Progenitor cell of endocrine pancreas (in vitro differentiated cells): ENCODE data around the gene SPATS2. TPM values are rescaled to one million over a fixed set of nuclear protein-coding genes. Genes with fewer than 3 reads are reported as not detected.

ENCODE experiments used
- DNase-seq: peaks from one replicate; pipeline ENCODE4 v3.0.0; 2021; ENCODE audit warnings: low spot score; ENCODE audit not compliant: unreplicated experiment
- H3K27ac Mint-ChIP-seq: 2 replicates; pipeline ENCODE4 v1.8.0; 2021; ENCODE audit warnings: mild to moderate bottlenecking, moderate library complexity, mixed read lengths
- H3K27me3 Mint-ChIP-seq: 2 replicates; pipeline ENCODE4 v1.8.0; 2021; ENCODE audit warnings: mixed read lengths
- H3K36me3 Mint-ChIP-seq: 2 replicates; pipeline ENCODE4 v1.8.0; 2022; ENCODE audit warnings: mixed read lengths; ENCODE audit not compliant: insufficient read depth
- H3K4me1 Mint-ChIP-seq: 2 replicates; pipeline ENCODE4 v1.8.0; 2021; ENCODE audit warnings: low read depth, mixed read lengths
- H3K4me3 Mint-ChIP-seq: 2 replicates; pipeline ENCODE4 v1.8.0; 2021; ENCODE audit warnings: low read depth, mild to moderate bottlenecking, moderate library complexity, mixed read lengths
- H3K9me3 Mint-ChIP-seq: 2 replicates; pipeline ENCODE4 v1.8.0; 2021; ENCODE audit warnings: low read depth, mixed read lengths
- total RNA-seq: library from RNA; stranded (reverse); gene quantifications from 2 replicates; pipeline ENCODE4 v1.2.1, GENCODE V29; 2021
- TF ChIP-seq, protein P1 (sequence below): fragments of 200-600 bp; sonication (generic); IDR thresholded peaks from one replicate; pipeline ENCODE4 v1.5.0; 2021; ENCODE audit warnings: antibody characterized with exemption, mild to moderate bottlenecking; ENCODE audit not compliant: unreplicated experiment

The SPATS2 gene
- total RNA-seq, 1 donor from 2014 or later: 84.4 TPM

DNA sequence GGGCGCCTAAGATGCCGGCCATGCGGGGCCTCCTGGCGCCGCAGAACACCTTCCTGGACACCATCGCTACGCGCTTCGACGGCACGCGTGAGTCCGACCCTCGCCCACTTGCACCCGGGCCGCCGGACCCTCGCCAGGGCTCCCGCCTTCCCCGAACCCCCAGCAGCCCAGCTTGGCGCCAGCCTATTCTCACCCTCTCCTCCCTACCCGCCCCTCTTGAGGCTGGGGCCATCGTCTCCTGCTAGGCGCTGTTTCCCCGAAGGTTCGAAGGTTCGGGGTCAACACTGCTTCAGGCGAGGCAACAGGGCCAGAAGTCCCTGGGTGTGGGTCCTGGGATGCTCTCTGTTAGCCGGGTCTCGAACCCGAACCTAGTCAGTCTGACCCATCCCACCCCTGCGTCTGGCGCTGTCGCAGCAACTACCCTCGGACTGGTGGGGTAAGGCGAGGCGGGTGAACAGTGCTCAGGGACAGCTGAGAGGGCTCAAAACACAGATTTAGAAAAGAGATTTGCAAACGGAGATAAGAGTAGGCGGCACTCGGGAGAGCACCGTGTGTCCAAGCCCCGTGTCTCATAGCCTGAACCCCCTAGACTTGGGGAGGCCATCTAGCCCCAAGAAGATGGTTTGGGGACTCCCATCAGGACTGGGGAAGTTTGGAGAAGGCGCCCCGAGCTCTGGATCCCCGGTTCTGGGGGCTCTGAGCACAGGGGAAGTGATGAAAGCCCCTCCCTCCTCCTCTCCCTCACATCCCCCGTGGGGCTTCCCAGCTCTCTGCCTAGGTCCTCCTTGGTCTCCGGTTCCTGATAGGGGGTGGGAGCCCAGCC is 172.4 kb downstream of the SPATS2 start:
- Mint-ChIP-seq H3K27me3 (peaks cover 69% of the 10 kb centered on the region), H3K4me3 (peak overlapping the region; percentile 70), H3K9me3 (no peaks in the 10 kb centered on the region), H3K4me1 (peaks cover 19% of the 10 kb centered on the region), H3K27ac (no peak overlapping the region), H3K36me3 (peaks cover 11% of the 10 kb centered on the region)
- TF ChIP-seq, protein P1, sequence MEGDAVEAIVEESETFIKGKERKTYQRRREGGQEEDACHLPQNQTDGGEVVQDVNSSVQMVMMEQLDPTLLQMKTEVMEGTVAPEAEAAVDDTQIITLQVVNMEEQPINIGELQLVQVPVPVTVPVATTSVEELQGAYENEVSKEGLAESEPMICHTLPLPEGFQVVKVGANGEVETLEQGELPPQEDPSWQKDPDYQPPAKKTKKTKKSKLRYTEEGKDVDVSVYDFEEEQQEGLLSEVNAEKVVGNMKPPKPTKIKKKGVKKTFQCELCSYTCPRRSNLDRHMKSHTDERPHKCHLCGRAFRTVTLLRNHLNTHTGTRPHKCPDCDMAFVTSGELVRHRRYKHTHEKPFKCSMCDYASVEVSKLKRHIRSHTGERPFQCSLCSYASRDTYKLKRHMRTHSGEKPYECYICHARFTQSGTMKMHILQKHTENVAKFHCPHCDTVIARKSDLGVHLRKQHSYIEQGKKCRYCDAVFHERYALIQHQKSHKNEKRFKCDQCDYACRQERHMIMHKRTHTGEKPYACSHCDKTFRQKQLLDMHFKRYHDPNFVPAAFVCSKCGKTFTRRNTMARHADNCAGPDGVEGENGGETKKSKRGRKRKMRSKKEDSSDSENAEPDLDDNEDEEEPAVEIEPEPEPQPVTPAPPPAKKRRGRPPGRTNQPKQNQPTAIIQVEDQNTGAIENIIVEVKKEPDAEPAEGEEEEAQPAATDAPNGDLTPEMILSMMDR: no peak
- DNase-seq: no peak

DNA sequence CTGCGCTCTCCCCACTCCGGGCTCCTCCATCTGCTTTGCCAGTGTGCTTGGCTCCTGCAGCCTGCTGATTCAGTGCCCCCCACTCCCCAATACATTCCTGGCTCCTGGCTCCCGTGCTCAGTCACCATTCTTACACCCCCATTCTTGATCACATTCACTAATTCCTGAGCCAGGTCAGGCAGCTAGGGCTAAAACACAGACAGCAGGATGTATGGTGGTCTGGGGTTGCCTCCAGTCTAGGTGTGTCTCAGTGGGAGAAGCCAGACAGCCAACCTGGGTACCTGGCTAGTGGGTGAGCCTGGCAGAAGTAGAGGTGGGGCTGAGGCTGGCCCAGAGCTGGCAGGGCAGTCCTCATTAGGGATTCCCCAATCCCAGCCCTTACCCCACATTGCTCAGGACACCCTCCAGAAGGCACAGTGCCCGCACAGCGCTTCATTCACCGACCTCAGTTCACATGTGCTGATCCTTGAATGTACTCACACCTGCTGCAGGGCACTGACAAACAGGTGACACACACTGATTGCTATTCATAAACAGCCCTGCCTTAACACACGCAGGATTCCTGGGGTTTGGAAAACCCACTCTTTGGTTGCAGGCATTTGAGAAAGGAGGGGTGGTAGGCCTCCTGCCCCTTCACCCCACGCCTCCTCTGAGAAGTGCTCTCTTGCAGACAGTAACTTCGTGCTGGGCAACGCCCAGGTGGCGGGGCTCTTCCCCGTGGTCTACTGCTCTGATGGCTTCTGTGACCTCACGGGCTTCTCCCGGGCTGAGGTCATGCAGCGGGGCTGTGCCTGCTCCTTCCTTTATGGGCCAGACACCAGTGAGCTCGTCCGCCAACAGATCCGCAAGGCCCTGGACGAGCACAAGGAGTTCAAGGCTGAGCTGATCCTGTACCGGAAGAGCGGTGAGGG is 173.2 kb downstream of the SPATS2 start:
- TF ChIP-seq, protein P1: no peak
- no peaks in the 10 kb centered on the region for H3K9me3 Mint-ChIP-seq

DNA sequence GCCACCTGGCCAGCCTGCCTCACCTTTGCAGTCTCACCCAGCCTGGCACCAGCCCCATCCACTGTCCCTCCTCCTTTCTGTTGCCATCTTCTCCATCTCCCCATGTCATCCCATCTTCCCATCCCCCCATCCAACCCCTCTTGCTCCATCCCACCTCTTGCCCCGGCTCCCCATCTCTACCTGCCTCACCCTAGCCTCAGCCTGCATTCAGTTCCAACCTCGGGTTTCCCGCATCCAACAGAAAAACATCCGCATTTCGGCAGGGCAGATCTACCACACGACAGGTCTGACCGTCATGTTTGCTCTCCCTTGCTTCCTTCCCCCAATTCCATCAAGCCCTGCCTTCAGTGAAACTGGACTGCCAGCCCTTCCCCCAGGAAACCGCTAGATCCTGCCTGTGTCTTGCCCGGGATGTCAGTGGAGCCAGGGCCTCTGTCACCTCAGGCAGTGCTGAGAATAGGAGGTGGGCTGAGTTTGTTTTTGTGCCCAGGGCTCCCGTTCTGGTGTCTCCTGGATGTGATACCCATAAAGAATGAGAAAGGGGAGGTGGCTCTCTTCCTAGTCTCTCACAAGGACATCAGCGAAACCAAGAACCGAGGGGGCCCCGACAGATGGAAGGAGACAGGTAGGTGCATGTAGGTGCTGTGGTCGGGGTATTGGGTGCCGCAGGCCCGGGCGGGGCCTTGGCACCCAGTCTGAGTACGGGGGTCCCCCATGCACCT is 174.0 kb downstream of the SPATS2 start:
- TF ChIP-seq, protein P1: no peak
- DNase-seq: no peak
- Mint-ChIP-seq H3K27ac (no peak overlapping the region), H3K4me1 (peaks cover 19% of the 10 kb centered on the region), H3K36me3 (peaks cover 16% of the 10 kb centered on the region), H3K27me3 (peaks cover 71% of the 10 kb centered on the region), H3K9me3 (no peaks in the 10 kb centered on the region), H3K4me3 (peak overlapping the region; percentile 40)

More for the DNA sequence above, 173.2 kb downstream of the SPATS2 start:
- DNase-seq: no peak
- Mint-ChIP-seq H3K27ac (peak overlapping the region; percentile 5), H3K4me1 (peaks cover 20% of the 10 kb centered on the region), H3K36me3 (peaks cover 15% of the 10 kb centered on the region), H3K27me3 (peaks cover 71% of the 10 kb centered on the region), H3K4me3 (peak overlapping the region; percentile 69)

DNA sequence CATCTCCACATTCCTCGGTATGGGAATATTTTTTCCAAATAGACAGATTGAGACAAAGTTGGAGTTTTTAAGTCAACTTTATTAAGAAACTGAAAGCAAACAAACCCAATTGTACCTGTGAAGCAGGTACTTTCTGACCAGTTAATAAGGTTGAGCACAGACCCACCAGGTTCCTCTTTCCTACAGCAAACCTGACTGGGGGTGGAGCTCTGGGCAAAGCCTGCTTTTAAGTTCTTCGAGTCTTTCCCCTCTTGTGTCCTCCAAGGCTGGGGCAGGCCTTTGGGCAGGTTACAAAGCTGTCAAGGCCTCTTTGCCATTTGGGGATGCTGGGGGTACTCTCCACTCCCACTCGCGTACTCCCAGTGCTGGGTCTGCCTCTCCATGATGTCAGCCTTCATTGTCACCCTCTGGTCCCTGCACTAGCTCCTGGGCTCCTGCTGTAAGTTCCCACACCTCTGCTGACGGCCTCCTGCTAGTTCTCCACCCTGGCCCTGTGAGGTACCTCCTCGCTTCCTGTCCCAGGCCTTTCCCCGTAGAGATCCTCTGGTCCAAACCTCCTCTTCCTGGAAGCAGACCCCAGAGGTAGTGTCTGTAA is 174.7 kb downstream of the SPATS2 start:
- H3K27ac Mint-ChIP-seq: no peak overlapping the region
- peaks cover 16% of the 10 kb centered on the region for H3K36me3 Mint-ChIP-seq
- H3K27me3 Mint-ChIP-seq: peaks cover 67% of the 10 kb centered on the region
- no peak overlapping the region for H3K4me3 Mint-ChIP-seq
- H3K9me3 Mint-ChIP-seq: no peaks in the 10 kb centered on the region
- TF ChIP-seq, protein P1: no peak
- peaks cover 14% of the 10 kb centered on the region for H3K4me1 Mint-ChIP-seq
- DNase-seq: no peak
